ENCODE measurements around the gene MAP4.

DNA sequence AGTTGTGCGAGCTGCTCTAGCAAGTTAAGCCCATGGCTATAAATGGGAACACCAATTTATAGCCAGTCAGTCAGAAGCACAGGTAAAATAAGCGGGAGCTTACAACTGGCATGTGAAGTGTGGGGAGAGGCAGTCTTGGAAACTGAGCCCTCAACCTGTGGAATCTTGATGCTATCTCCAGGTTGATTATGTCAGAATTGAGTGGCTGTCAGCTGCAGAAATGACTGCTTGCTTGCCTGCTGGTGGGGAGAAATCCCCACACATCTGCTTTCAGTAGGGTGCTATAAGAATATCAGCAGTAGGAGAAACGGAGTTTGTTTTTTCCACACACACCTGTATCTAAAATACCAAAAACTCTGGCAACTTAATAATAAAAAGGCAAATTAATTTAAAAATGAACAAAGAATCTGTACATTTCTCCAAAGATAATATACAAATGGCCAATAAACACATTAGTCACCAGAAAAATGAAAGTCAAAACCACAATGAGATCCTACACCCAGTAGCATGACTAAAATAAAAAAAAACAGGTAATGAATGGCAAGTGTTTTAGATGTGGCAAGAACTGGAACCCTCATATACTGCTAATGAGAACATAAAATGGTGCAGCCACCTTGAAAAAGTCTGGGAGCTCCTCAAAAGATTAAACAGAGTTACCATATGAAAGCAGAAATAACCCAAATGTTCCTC is 26.0 kb upstream of the MAP4 start:
- TF ChIP-seq GATA2 (IDR thresholded peaks at IDR 0.05; ENCODE audit: low read depth, low read length) = no peak
- TF ChIP-seq GATA3 (IDR thresholded peaks at IDR 0.05; ENCODE audit: low read depth, low read length) = no peak
